GM12878 (cell line): ENCODE measurements around the gene ULK4.

Source experiments
- ATF3 ChIP-seq: IDR thresholded peaks from 2 replicates; pipeline ENCODE4 v1.6.1; 2011; ENCODE audit warnings: low read depth, mild to moderate bottlenecking, low read length, moderate library complexity, borderline replicate concordance; ENCODE audit errors: extremely low read depth
- BCL11A ChIP-seq: IDR thresholded peaks from 2 replicates; pipeline ENCODE4 v1.6.1; 2011; ENCODE audit warnings: low read depth, low read length
- FOXM1 ChIP-seq: IDR thresholded peaks from 2 replicates; pipeline ENCODE4 v1.6.1; 2012; ENCODE audit warnings: low read depth, mild to moderate bottlenecking, inconsistent platforms, low read length, moderate library complexity
- MAX ChIP-seq: IDR thresholded peaks from 2 replicates; pipeline ENCODE4 v1.6.1; 2012; ENCODE audit warnings: low read depth, low read length, improper control_type of control experiment
- POLR2AphosphoS5 ChIP-seq: IDR thresholded peaks from 2 replicates; pipeline ENCODE4 v1.6.1; 2011; ENCODE audit warnings: mild to moderate bottlenecking, low read length, inconsistent platforms
- RCOR1 ChIP-seq: conservative IDR thresholded peaks from 2 replicates; pipeline ENCODE4 v1.6.1; 2012; ENCODE audit warnings: low read depth, low read length, improper control_type of control experiment
- SIN3A ChIP-seq: IDR thresholded peaks from 2 replicates; pipeline ENCODE4 v1.6.1; 2012; ENCODE audit warnings: low read depth, low read length, improper control_type of control experiment
- TF ChIP-seq, protein P1 (sequence below), 3 experiments: IDR thresholded peaks in 2 of 3; conservative IDR thresholded peaks in 1 of 3; 2 replicates each; pipeline ENCODE4 v1.5.1; 2011; ENCODE audit warnings: low read depth in 3 of 3, low read length in 3 of 3, mild to moderate bottlenecking in 3 of 3, control low read depth in 2 of 3, moderate library complexity in 2 of 3, inconsistent platforms in 1 of 3, mixed read lengths in 1 of 3; ENCODE audit not compliant: control insufficient read depth in 2 of 3, insufficient read depth in 1 of 3; ENCODE audit errors: extremely low read depth in 1 of 3
- TF ChIP-seq, protein P2 (sequence below): IDR thresholded peaks from 2 replicates; pipeline ENCODE4 v1.6.1; 2012; ENCODE audit warnings: low read depth, low read length, improper control_type of control experiment

DNA sequence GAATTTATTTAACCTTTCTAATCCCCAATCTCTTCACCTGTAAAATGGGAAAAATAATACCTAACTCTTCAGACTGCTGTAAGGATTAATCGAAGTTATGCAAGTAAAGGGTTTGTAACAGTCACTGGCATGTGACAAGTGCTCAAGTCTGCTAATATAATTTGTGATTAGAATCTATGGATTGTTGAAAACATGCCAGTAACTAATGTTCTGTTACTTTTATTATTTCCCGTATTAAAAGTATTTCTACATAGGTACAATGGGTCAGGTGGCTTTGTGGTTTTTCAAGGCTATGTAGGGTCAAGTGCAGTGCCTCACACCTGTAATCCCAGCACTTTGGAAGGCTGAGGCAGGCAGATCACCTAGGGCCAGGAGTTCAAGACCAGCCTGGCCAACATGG, 29.4 kb downstream of the ULK4 start:
- TF ChIP-seq RCOR1: no peak
- TF ChIP-seq ATF3: no peak
- TF ChIP-seq, protein P1, sequence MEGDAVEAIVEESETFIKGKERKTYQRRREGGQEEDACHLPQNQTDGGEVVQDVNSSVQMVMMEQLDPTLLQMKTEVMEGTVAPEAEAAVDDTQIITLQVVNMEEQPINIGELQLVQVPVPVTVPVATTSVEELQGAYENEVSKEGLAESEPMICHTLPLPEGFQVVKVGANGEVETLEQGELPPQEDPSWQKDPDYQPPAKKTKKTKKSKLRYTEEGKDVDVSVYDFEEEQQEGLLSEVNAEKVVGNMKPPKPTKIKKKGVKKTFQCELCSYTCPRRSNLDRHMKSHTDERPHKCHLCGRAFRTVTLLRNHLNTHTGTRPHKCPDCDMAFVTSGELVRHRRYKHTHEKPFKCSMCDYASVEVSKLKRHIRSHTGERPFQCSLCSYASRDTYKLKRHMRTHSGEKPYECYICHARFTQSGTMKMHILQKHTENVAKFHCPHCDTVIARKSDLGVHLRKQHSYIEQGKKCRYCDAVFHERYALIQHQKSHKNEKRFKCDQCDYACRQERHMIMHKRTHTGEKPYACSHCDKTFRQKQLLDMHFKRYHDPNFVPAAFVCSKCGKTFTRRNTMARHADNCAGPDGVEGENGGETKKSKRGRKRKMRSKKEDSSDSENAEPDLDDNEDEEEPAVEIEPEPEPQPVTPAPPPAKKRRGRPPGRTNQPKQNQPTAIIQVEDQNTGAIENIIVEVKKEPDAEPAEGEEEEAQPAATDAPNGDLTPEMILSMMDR (IDR thresholded peaks at IDR 0.05 in 2 of 3, conservative IDR thresholded peaks at IDR 0.05 in 1 of 3; ENCODE audit: control insufficient read depth in 2 of 3, extremely low read depth in 1 of 3, insufficient read depth in 1 of 3, low read depth in 3 of 3, low read length in 3 of 3): no peak
- no peak for TF ChIP-seq FOXM1
- TF ChIP-seq SIN3A: no peak
- TF ChIP-seq, protein P2, sequence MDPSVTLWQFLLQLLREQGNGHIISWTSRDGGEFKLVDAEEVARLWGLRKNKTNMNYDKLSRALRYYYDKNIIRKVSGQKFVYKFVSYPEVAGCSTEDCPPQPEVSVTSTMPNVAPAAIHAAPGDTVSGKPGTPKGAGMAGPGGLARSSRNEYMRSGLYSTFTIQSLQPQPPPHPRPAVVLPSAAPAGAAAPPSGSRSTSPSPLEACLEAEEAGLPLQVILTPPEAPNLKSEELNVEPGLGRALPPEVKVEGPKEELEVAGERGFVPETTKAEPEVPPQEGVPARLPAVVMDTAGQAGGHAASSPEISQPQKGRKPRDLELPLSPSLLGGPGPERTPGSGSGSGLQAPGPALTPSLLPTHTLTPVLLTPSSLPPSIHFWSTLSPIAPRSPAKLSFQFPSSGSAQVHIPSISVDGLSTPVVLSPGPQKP: no peak
- TF ChIP-seq MAX: no peak
- no peak for TF ChIP-seq POLR2AphosphoS5
- TF ChIP-seq BCL11A: no peak
